GM12874 (cell line): ENCODE data around the gene BMP7.

Experiments used
- TF ChIP-seq, protein P1 (sequence below): IDR thresholded peaks from 2 replicates; pipeline ENCODE4 v1.5.1; 2011; ENCODE audit warnings: low read depth, mild to moderate bottlenecking, control low read depth, low read length, moderate library complexity; ENCODE audit not compliant: insufficient read depth

The BMP7 gene

DNA sequence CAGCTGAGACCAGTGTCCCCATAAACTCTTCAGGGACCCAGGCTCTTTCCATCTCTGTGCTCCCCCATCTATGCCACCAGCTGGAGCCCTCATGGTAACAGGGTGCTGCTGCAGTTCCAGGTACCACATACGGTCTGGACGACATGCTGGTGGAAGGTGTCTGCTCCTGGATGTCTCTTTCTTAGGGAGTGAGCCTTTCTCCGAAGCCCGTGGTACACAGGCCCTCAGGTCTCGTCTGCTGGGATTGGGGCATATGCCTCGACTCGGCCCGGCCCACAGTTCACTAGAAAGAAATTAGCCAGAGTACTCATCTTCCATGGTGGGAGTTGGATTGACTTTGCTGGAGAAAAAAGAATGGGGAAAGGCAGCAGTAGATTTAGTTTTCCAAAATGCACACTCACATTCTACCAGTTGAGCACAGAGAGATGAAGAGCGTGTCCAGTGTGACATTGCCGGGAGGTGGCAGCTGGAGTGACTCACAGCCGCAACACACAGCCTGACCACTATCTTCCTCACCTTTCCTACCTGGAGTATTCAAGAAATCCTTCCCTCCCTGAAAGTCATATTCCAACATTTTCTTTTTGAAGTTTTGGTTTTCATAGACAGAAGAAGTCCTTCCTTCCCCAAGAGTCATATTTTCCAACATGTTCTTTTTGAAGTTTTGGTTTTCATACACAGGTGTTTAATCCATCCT, 44.5 kb upstream of the BMP7 start:
- TF ChIP-seq, protein P1, sequence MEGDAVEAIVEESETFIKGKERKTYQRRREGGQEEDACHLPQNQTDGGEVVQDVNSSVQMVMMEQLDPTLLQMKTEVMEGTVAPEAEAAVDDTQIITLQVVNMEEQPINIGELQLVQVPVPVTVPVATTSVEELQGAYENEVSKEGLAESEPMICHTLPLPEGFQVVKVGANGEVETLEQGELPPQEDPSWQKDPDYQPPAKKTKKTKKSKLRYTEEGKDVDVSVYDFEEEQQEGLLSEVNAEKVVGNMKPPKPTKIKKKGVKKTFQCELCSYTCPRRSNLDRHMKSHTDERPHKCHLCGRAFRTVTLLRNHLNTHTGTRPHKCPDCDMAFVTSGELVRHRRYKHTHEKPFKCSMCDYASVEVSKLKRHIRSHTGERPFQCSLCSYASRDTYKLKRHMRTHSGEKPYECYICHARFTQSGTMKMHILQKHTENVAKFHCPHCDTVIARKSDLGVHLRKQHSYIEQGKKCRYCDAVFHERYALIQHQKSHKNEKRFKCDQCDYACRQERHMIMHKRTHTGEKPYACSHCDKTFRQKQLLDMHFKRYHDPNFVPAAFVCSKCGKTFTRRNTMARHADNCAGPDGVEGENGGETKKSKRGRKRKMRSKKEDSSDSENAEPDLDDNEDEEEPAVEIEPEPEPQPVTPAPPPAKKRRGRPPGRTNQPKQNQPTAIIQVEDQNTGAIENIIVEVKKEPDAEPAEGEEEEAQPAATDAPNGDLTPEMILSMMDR: no peak

GRCh38 chr20:57309544-57310115, 43.2 kb upstream of the BMP7 start:
- TF ChIP-seq, protein P1: no peak

DNA sequence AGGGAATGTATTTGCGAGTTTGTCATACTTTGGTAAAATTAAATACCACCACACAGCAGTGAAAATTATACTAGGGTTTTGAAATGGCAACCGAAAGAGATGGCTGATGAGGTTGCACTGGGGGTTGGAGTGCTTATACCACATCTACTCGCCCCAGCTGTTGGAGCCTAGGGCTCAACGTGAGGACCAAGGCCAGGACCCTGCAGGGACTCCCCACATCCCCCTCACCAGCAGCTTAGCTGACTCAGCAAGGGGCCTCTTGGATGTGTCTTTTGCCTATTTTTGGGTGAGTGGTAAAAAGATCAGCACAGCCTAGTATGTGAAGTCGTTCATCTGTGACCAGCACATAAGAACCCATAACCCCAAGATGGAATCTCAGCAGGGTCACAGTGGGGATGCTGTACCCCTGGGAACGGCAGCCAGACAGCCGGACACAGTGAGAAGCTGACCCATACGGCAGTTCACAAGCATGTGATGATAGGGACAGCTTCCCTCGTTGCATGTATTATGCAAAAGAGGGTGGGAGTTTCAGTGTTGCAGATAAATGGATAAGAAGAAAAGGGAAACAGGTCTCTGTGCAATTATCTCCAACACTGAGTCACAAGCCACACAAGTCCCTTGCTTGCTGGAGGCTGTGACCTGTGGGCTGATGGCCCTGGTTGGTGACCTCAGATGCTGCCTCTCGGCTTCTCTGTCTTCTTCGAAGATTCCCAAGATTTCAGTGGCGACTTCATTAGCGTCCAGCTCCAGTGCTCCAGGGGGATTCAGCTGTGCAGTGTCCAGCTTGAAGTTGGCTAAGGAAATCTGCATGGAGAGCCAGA, 42.2 kb upstream of the BMP7 start:
- TF ChIP-seq, protein P1: no peak

GRCh38 chr20:57306747-57307146, 40.3 kb upstream of the BMP7 start:
- TF ChIP-seq, protein P1: no peak

GRCh38 chr20:57301026-57301425, 34.6 kb upstream of the BMP7 start:
- TF ChIP-seq, protein P1: no peak

GRCh38 chr20:57298457-57298856, 32.0 kb upstream of the BMP7 start:
- TF ChIP-seq, protein P1: no peak

DNA sequence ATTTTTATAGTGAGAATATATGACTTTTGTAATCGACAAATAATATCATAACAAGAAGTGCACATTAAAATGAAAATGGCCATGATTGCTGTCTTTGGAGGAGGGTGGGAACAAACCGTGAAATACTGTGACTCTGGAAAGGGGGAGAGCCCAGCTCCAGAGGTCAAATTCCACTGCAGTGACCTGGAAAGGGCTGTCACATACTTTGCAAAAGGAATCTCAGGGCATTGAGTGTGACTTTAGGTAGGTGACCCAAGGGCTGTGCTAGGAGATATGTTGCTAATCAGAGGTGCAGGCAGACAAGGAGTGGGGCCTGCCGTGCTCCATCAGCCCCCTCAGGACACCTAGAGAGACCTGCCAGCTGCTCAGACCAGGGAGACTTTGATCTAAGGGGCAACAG, 28.1 kb upstream of the BMP7 start:
- TF ChIP-seq, protein P1: no peak
